Activated CD4-positive, alpha-beta T cell treated with anti-CD3 and anti-CD28 coated beads, Interleukin-2, amount 50 U/mL, for 16 hours (primary cell): ENCODE data around the gene SLC7A7.
A peak's percentile ranks its signal among the peaks of the same experiment; 100 is the strongest.
"Not testable (repeated sequence)": the region's sequence is repeated elsewhere in the genome, so short reads cannot be mapped to it uniquely, and the experiment has no call there.

Experiments
- DNase-seq: peaks from one replicate; pipeline ENCODE4 v3.0.0-alpha.2; 2020

The SLC7A7 gene

DNA sequence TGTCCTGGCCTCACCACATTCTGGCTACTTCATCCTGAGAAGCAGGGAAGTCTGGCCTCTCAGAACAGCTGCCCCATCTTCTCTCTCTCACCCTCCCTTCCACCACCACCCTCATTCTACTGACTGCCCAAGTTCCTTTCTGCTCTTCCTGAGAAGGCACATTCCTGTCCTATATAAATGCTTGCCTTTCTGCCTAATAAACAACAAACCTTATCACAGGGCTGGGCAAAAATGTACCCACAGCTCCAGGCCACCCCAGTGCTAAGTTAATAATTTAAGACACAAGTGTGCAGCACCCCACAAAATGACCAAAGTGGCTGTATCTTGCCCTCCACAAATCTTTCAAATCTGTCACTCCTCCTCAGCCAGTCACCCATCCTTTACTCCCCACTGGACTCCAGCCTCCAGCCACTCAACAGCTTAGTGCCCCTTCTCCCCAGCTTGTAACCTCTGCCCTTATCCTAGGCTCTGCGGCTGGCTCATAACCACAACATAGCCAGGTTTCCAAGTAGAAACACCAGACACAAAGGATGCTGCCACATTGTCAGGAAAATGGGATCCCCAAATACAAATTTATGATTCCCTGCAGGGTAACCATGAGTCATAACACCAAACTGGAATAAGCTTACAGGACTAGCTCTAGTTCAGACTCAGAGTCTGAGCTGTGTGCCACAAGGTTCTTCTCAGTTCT lies 33.8 kb downstream of the SLC7A7 start:
- no peak for DNase-seq

DNA sequence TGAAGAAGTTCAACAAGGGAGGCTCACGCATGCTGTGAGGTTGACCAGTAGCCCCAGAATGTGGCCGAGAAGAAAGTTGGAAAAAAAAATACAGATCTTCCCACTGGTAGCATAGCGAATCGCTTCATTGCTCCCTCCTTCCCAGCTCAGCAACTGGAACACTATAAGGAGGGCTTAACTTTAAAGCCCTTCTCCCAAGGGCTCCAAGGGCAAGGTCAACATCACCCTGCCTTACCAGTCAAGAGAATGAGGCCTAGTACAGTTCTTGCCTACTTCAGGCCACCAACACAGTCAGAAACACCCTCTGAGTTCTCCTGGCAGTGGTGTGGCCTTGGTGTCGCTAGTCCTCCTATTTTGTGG lies 34.3 kb downstream of the SLC7A7 start:
- DNase-seq = no peak

DNA sequence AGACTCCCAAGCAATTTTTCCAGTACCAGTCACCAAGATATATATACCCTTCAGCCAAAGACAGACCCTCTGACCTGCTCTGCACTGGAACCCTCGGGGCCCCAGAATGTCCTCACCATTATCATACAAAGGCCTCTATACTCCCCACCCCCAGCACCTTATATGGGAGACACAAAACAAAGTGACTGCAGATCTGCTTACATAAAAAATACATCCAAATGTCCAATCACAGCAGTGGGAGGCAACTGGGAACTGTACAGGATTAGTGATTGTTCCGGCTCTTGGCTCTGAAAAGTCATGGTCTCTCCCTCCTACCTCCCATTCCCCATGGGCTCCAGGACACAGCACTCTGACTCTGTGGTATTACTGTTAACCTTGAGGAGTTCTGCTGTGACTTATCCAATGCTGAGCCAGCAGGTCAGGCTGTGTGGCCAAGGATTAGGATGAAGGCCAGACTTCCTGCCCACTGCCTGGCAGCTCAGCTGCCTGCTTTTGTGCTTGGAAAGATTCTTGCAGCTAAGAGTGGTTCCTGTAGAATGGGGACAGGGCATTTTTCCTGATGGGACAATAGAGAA lies 35.0 kb downstream of the SLC7A7 start:
- no peak for DNase-seq

DNA sequence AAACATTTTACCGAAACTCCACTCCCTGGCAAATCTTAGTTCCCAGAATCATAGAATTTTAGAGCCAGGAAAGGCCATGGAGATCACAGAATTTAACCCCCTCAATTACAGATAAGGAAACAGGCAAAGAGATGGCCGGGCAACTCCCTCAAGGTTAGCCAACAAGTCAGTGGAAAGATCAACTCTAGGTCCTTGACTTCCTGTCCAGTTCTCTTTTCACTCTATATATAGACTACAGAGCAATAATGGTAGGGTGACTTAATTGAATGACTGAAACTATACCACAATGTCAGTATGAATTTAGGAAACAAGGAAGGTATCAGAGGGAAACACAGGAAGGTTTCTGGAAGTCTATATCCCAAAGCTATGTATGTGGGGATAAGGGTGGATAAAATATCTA lies 37.2 kb downstream of the SLC7A7 start:
- DNase-seq = no peak

DNA sequence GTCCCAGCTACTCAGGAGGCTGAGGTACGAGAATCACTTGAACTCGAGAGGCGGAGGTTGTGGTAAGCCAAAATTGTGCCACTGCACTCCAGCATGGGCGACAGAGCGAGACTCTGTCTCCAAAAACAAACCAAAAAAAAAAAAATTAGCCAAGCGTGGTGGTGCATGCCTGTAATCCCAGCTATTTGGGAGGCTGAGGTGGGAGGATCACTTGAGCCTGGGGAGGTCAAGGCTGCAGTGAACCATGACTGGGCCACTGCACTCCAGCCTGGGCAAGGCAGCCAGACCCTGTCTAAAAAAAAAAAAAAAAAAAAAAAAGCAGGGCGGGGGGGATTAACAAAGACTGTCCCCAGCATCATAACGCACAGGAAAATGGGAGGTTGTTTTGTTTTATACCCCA lies 38.4 kb downstream of the SLC7A7 start:
- DNase-seq = not testable (repeated sequence)

DNA sequence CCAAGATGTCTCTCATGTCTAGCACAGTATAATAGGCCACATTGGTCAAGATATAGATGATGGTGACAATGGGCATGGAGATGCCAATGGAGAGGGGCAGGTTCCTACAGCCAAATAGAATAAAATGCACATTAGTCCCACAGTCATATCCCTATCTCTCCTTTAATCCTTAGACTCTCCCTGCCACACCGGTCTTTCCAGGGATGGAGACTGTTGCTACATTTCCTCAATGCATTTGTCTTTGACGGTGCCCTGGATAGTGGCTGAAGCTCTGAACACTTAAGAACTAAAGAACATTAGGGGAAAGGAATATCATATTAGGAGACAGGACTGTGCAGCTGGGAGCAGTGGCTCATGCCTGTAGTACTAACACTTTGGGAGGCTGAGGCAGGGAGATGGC lies 39.0 kb downstream of the SLC7A7 start:
- DNase-seq = no peak

DNA sequence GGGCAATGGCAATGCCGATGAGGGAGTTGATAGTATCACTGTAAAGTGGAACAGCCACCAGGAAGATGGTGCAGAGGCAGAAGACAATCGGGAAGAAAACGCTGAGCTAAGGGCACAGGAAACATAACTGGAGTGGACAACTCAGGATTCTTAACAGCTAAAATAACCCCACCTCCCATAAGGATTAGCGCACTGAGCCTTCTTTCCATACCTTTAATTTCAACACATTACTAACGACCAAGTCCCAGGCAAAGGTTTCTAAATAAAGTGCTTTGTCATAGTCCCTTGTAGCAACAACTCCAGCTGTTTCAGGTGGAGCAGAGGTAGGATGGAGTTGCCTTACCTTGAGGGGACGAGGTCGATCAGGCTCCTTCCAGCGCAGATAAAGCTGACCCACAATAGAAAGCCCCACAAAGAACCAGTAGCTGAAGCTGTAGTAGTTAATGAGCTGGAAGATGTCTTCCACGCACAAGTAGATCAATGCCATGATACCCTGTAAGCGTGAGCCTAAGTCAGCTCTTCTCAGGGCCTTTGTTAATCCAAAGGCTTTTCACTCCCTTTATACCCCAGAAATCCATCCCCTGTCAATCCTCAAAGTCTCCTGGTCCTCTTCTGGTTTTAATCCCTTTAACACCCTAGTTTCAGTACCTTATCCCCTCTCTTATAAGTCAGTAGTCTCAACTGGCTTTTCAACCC lies 41.1 kb downstream of the SLC7A7 start:
- DNase-seq = no peak

DNA sequence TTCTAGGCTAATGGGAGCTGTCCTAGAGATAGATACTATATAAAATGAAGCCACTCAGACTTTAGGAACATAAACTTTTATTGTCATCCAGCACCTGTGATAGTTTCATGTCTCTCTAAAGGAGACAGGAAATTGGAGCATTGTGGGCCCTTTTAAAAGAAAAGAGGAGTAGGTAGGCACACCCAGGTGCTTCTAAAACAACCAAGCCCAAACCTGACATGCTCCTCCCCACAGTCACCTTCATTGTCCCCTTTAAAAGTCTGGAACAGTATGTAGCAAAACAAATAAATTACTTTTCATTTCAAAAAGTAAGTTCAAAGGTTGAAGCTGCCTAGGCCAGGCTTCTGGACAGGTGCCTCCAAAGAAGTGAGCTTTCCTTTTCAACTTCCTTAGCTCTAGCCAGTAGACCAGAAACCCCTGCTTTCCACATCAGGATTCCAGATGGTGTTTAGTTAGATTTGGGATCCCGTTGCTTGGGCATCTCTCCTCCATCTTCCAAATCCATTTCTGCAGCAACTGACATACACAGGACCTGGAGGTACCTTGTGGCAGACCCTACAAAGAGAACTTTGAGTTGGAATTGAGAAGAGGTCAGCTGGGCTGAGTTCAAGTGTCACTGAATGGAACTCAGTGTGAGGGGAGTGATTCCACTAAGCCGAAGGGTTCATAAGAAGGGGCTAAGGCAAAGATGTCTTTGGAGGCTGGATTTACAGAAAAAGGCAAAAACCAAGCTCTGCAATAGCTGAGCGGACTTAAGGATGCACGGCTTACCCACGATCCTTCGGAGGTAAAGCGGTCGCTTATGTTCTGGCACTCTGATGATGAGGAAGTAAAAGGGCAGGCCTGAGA lies 41.8 kb downstream of the SLC7A7 start:
- DNase-seq = no peak

DNA sequence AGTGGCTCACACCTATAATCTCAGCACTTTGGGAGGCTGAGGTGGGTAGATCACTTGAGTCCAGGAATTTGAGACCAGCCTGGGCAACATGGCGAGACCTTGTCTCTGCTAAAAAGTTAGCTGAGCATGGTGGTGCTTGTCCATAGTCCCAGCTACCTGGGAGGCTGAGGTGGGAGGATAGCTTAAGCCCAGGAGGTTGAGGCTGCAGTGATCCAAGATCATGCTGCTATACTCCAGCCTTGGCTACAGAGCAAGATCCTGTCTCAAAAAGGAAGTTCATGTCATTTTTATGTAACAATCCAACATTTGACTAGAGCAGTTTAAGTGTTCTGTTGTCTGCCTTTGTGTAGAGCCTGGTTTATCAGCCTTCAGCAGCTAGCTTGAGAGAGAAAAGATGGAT lies 42.5 kb downstream of the SLC7A7 start:
- DNase-seq = no peak

DNA sequence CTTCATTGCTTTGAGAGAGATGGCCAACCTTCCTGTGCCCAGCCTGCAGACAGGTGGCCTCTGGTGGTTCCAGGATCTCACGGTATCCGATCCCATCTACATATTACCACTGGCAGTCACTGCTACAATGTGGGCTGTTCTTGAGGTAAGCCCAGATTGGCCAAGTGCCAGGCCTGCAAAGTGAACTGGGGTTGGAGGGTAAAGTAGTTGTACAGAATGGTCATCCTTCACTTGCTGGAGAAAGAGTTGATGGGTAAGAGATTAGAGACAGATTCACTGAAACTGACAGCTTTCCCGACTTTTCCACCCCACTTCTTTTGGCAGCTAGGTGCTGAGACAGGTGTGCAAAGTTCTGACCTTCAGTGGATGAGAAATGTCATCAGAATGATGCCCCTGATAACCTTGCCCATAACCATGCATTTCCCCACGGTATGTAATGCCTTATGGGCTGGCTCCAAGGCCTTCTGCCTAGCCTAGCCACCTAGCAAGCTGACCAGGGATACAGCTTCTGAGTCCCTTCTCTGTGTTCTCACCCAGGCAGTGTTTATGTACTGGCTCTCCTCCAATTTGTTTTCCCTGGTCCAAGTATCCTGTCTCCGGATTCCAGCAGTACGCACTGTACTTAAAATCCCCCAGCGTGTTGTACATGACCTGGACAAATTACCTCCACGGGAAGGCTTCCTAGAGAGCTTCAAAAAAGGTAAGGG lies 44.6 kb downstream of the SLC7A7 start:
- no peak for DNase-seq

DNA sequence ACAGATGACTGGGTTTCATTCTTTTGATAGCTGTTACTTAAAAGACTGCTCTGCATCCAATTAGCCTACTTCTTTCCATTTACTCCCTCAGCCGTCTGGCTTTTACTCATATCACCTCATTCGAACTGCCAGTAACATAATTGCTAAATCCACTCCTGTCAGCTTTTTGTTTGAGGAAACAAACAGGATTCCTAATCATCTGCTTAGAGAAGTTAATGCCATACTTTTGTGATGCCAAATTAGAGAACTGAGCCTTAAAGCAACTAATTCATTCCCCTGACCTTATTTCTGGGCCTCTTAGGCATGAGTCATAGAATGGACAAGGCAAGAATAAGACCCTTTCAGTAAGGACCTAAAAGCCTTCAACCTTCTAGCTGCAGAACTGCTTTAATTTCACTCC lies 45.9 kb downstream of the SLC7A7 start:
- no peak for DNase-seq

DNA sequence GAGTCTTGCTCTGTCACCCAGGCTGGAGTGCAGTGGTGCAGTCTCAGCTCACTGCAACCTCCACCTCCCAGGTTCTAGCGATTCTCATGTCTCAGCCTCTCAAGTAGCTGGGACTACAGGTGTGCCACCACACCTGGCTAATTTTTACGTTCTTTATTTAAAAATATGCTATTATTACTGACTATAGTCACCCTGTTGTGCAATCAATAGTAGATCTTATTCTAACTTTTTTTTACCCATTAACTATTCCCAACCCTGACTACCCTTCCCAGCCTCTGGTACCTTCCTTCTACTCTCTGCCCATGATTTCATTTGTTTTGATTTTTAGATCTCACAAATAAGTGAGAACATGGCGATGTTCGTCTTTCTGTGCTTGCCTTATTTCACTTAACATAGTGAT lies 46.3 kb downstream of the SLC7A7 start:
- DNase-seq = no peak

DNA sequence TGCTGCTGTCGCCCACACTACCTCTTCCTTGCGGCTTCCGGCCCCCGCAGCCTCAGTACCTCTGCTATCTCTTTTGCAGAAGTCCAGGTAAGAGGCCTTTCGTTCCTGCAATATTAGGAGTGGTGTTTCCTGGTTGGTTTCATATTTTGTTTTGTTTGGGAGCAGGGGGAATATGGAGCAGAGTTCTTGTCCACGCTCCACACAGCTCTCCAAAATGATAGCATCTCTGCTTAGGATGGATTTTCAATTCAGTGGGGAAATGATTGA lies 48.0 kb downstream of the SLC7A7 start:
- no peak for DNase-seq

DNA sequence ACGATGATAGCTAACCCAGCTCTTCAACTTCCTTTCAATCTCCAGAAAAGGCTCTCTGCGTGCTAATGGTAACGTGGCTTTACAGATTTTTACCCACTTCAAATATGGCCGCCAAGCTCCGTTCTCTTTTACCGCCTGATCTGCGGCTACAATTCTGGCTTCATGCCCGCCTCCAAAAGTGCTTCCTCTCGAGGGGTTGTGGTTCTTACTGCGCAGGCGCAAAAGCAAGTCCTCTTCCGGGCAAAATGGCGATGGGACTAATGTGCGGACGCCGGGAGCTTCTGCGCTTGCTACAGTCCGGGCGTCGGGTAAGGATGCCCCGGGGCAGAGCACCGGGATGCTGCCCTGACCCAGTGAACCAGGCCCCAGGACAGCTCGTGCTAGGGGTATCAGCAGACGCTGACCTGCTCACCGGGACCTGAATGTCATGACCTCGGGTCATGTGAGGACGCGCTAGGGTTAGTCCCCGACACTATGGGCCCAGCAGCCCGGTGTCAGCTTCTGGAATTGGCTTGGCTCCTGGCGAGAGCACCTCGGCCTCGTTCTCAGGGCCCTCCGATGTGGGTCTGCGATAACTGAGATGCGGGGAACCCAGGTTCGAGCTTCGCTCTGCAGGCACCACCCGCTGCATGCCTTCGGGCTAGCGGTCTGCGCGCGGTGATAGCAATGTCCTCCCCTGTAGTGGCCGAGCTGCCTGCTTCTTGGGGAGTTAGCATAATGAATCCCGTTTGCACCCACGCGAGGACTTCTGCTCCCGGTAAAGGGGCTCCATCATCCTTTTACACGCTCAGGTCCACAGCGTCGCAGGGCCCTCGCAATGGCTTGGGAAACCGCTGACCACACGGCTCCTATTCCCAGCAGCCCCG lies 48.5 kb downstream of the SLC7A7 start, which contains the start of gene OXA1L:
Gene OXA1L, plus strand, starts transcription at position 232 of the 866 bp plus-strand sequence. Its CDS starts 14 bp downstream, at position 246.
- DNase-seq = peak; percentile 98

DNA sequence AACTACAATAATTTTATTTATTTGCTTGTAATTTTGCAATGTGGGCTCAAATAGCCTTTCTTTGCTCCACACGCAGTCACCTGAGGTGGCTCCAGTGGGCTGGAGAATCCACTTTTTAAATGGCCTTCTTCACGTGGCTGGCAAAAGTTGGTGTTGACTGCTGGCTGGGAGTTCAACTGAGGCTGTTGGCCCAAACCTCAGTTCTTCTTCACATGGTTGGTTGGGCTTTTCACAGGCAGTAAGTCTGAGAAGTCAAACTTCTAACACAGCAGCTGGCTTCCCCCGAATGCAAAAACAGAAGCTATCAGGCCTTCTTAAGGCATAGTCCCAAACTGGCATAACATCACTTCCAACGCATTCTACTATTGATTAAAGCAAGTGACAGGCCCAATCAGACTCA lies 50.9 kb downstream of the SLC7A7 start:
- DNase-seq = no peak

DNA sequence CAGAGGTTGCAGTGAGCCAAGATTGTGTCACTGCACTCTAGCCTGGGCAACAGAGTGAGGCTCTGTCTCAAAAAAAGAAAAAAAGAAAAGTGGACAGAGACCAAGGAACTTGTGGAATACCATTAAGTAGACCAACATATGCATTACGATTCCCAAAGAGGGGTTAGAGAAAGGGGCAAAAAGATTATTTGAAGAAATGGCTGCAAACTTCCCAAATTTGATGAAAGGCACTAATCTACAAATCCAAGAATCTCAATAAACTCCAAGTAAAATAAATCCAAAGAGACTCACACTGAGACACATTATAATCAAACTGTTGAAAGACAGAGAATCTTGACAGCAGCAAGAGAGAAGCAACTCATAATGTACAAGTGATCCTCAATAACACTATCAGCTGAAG lies 53.5 kb downstream of the SLC7A7 start:
- no peak for DNase-seq

DNA sequence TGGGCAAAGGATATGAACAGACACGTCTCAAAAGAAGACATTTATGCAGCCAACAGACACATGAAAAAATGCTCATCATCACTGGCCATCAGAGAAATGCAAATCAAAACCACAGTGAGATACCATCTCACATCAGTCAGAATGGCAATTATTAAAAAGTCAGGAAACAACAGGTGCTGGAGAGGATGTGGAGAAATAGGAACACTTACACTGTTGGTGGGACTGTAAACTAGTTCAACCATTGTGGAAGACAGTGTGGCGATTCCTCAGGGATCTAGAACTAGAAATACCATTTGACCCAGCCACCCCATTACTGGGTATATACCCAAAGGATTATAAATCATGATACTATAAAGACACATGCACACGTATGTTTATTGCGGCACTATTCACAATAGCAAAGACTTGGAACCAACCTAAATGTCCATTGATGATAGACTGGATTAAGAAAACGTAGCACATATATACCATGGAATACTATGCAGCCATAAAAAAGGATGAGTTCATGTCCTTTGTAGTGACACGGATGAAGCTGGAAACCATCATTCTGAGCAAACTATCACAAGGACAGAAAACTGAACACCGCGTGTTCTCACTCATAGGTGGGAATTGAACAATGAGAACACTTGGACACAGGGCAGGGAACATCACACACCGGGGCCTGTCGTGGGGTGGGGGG lies 57.1 kb downstream of the SLC7A7 start:
- not testable (repeated sequence) for DNase-seq

DNA sequence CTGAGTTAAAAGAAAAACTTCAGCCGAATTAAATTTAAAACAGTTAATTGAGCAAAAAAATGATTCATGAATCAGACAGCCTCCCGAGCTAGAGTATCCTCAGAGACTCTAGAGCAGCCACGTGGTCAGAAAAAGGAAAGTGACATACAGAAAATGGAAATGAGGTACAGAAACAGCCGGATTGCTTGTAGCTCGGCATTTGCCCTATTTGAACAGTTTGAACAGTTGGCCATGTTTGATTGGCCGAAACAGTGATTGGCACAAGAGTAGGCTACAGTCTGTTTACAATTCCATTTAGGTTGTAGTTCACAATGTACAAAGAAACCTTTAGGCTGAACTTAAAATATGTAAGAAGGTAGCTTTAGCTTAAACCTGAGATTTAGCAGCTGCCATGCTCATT lies 61.6 kb downstream of the SLC7A7 start:
- no peak for DNase-seq

DNA sequence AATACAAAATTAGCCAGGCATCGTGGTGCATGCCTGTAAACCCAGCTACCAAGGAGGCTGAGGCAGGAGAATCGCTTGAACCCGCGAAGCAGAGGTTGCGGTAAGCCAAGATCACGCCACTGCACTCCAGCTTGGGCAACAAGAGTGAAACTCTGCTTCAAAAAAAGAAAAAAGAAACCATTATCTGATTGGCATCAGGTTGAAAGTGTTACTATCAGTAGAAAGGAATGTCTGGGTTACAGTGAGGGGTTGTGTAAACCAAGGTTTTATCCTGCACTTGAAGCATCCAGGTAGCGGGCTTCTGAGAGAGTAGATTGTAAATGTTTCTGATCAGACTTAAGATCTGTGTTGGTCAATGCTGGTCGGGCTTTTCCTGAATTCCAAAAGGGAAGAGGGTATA lies 62.8 kb downstream of the SLC7A7 start:
- DNase-seq = no peak

DNA sequence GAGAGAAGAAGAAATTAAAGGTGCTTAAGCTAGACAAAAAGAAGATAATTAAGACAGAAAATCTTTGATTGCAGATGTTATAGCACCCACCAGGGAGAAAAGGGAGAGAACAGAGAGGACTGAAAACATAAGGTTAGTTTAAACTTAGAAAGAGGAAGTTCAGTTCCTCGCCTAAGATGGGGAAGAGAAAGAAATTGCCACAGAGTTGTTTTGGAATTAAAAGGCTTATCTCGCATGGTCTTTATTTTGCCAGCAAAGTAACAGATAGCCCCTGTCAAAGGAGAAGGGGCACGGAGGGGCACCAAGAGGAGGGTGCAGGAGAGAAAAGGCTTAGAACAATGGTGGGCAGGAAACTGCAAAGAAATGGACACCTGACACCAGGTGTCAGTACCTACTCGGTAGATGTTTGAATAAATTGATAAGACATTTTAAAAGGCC lies 66.6 kb downstream of the SLC7A7 start:
- DNase-seq = no peak

DNA sequence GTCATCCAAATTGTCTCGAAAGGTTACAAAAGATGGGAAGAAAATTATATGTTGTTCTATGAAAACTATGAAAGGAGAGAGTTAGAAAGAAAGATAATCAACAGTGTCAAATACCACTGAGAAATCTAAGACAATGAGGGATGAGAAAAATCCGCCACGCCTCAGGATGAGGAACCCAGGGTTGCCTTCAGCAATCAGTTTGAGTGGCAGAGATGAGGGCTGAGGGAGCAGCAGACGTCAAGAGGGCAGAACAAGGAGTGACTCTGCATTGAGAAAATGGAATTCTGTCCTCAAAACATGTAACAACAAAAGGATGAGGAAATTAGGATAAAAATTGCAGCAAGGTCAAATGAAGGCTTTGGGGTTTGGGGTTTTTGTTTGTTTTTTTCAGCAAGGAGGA lies 67.0 kb downstream of the SLC7A7 start:
- no peak for DNase-seq
